Activated gamma-delta T cell treated with anti-CD3 and anti-CD28 coated beads, Interleukin-2, amount 50 U/mL, for 16 hours (primary cell): ENCODE results near the gene TMEM87A.

Experiments
- DNase-seq: peaks from one replicate; pipeline ENCODE4 v3.0.0-alpha.2; 2020; ENCODE audit warnings: low read depth

TMEM87A gene

GRCh38 chr15:42203891-42204290 lies 69.3 kb downstream of the TMEM87A start:
- DNase-seq, result no peak

GRCh38 chr15:42202653-42203052 lies 70.6 kb downstream of the TMEM87A start:
- DNase-seq, result no peak

- DNase-seq, result no peak
These were observed 71.4 kb downstream of the TMEM87A start for GRCh38 chr15:42201801-42202200.

- DNase-seq, result no peak
These were observed 74.1 kb downstream of the TMEM87A start for GRCh38 chr15:42199126-42199525.

GRCh38 chr15:42198516-42198915 lies 74.7 kb downstream of the TMEM87A start:
- DNase-seq, result no peak

GRCh38 chr15:42194513-42194912 lies 78.7 kb downstream of the TMEM87A start:
- DNase-seq, result no peak

- DNase-seq, result no peak
These were observed 79.8 kb downstream of the TMEM87A start for GRCh38 chr15:42193383-42193782.

- DNase-seq, result no peak
These were observed 81.5 kb downstream of the TMEM87A start for GRCh38 chr15:42191610-42192346.

GRCh38 chr15:42190370-42190769 lies 82.9 kb downstream of the TMEM87A start:
- no peak for DNase-seq

GRCh38 chr15:42185801-42186200 lies 87.4 kb downstream of the TMEM87A start:
- DNase-seq, result no peak

GRCh38 chr15:42184736-42185135 lies 88.5 kb downstream of the TMEM87A start:
- no peak for DNase-seq

- DNase-seq, result no peak
These were observed 88.9 kb downstream of the TMEM87A start for GRCh38 chr15:42184296-42184695.

GRCh38 chr15:42182961-42183360 lies 90.3 kb downstream of the TMEM87A start:
- no peak for DNase-seq

- no peak for DNase-seq
These were observed 90.8 kb downstream of the TMEM87A start for GRCh38 chr15:42182328-42182886.

GRCh38 chr15:42178056-42178455 lies 95.2 kb downstream of the TMEM87A start:
- no peak for DNase-seq

GRCh38 chr15:42175671-42176070 lies 97.6 kb downstream of the TMEM87A start:
- DNase-seq, result no peak

- no peak for DNase-seq
These were observed 100.8 kb downstream of the TMEM87A start for GRCh38 chr15:42172475-42172874.

GRCh38 chr15:42171795-42172194 lies 101.4 kb downstream of the TMEM87A start:
- DNase-seq, result no peak

- no peak for DNase-seq
These were observed 102.1 kb downstream of the TMEM87A start for GRCh38 chr15:42171122-42171521.

- DNase-seq, result no peak
These were observed 106.8 kb downstream of the TMEM87A start for GRCh38 chr15:42166225-42166940.

GRCh38 chr15:42165106-42165505 lies 108.1 kb downstream of the TMEM87A start:
- DNase-seq, result no peak

- no peak for DNase-seq
These were observed 109.2 kb downstream of the TMEM87A start for GRCh38 chr15:42163947-42164550.

- DNase-seq, result no peak
These were observed 109.9 kb downstream of the TMEM87A start for GRCh38 chr15:42163291-42163690.
